Activated CD8-positive, alpha-beta memory T cell treated with anti-CD3 and anti-CD28 coated beads, Interleukin-2, amount 50 U/mL, for 1 hour (primary cell): ENCODE results near the gene SPTB.

Experiments used
- DNase-seq: peaks from one replicate; pipeline ENCODE4 v3.0.0-alpha.2; 2020; ENCODE audit errors: extremely low read depth

Gene SPTB

GRCh38 chr14:64711039-64711438 lies 168.7 kb downstream of the SPTB start:
- no peak for DNase-seq

DNA sequence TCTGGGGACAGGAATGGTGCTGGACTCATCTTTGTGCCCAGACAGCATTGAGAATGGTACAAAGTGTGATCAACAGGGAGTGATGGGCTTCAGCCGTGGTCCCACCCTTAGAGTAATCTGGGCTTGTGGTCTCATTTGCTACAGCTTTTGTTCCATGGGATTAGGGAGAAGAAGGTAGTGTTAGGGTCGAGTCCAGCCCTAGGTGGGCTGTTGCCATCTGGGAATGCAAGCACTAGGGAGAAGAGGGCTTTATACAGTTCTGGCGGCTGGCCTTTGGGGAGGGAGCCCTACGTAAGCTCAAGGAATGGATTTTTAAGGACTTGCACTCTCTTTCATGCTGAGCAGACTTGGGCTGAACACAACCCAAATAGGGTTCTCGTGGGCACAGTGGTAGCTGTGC lies 170.6 kb downstream of the SPTB start:
- no peak for DNase-seq

- DNase-seq: no peak
These were observed 171.3 kb downstream of the SPTB start for GRCh38 chr14:64708148-64709004.

- no peak for DNase-seq
These were observed 172.0 kb downstream of the SPTB start for GRCh38 chr14:64707661-64708060.

DNA sequence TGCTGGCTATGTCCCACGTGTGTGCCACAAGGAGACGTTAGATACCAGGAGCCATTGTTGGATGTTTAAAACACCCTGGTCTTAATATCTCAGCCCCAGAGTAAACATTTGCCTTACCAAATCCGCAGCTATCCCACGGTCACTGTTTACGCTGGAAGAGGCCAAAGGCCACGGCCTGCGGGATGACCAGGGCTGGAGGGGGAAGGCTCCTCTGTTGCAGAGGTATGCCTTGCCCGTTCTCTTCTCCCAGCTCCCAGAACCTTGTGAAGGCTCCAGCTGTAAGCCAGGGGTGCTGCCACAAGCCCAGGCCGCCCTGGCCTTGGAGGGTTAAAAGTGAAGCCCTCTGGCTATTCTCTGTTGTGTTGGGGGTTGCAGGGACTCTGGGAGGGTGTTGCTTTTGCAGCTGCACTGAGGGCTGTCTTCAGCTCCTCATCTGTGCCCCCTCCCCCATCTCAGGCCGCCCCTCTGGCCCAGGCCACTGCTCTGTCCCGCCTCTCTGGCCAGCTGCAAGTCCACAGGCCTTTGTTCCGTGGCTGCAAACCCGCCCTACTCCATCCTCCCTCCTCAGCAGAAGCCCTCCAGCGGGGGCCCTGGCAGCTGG lies 173.0 kb downstream of the SPTB start:
- DNase-seq: no peak

- DNase-seq: no peak
These were observed 173.6 kb downstream of the SPTB start for GRCh38 chr14:64706119-64706592.

- no peak for DNase-seq
These were observed 174.2 kb downstream of the SPTB start for GRCh38 chr14:64705381-64706118.

DNA sequence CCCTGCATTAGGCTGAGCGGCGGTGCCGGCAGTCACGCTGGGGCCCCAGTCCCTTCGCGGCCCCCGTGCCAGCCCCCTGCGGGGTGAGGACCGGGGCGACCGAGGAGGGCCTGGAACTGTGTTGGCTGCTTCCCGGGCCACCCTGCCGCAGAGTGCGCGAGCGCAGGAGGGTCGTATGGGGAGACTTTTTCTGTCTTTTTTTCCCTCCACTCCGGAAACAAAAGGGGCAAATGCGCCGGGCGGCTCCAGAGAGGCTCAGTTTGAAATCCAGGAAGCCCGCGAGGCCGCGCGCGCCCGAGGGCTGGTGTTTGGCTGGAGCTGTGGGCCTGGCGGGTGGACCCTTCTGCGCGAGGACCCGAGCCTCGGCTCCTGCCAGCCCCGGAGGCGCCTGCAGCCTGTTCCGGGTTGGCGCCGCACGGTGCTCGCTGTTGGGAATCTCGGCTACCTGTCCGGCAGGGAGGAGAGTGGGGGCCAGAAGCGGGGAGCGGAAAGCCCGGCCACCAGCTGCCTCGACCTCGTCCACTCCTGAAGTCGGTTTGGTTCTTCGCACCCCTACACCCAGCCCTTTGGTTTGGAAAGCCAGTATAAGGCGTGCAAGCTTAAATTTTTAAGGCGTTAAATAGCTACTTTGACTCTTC lies 174.8 kb downstream of the SPTB start:
- no peak for DNase-seq

- DNase-seq: no peak
These were observed 175.5 kb downstream of the SPTB start, which contains the start of gene PLEKHG3 for GRCh38 chr14:64704143-64704742. TSS of gene PLEKHG3 (plus strand) at chr14:64704424. CDS start at chr14:64727632, 23,208 bp downstream.

- DNase-seq: no peak
These were observed 176.1 kb downstream of the SPTB start for GRCh38 chr14:64703395-64704142.

GRCh38 chr14:64702493-64703394 lies 177.0 kb downstream of the SPTB start:
- no peak for DNase-seq

DNA sequence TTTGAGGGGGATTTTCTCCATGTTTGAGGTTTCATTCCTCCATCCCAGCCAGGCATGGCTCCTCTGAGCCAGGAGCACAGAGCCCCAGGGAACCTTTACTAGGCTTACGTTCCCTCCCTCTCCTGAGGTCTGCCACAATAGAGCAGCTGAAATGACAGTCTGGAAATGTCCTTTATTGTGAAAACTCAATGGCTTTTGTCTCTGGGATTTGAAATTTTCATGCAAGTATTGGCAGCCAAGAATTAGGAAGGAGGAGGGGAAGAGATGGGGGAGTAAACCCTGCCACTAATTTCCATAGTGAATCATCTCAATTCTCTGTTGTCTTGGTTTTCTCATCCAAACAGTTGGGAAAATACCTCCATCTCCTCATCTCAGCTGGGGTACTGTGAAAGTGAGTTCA lies 178.0 kb downstream of the SPTB start:
- DNase-seq: no peak

DNA sequence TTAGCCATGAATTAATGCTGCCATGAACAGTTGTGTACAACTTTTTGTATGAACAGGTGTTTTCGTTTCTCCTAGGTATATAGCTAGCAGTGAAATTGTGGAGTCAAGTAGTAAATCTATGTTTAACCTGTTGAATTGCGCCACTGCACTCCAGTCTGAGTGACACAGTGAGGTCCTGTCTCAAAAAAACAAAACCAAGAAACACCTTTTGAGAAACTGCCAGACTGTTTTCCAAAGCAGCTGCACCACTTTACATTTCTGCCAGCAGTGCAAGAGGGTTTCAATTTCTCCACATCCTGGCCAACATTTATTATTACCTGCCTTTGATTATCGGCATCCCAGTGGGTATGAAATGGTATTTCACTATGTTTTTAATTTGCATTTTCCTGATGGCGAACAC lies 178.8 kb downstream of the SPTB start:
- DNase-seq: no peak

DNA sequence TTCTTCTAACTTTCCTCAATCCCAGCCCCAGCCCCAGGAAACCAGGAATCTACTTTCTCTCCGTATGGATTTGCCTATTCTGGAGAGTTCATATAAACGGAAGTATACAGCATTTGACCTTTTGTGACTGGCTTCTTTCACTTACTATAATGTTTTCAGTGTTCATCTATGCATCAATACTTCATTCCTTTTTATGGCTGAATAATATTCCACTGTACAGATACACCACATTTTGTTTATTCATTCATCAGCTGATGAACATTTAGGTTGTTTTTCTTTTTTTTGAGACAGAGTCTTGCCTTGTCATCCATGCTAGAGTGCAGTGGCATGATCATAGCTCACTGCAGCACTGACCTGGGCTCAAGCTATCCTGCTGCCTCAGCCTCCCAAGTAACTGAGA lies 179.4 kb downstream of the SPTB start:
- DNase-seq: no peak

DNA sequence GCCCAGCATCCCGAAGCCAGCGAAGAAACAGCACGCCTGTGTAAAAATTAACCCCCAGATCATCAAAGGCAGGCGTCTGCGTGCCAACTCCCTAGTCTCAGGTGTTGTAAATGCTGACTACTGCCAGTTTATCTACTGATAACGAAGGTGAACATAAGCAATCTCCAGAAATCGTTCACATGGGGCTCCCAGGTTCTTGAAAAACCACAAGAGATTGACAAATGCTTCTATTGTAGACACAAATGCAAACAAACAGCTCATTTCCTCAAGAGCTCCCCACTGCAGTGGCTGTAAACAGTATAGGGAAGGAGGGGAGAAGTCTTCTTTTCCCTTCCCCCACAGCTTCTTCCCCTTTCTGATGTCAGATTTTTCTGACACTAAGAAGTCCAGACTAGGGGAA lies 180.8 kb downstream of the SPTB start:
- no peak for DNase-seq

DNA sequence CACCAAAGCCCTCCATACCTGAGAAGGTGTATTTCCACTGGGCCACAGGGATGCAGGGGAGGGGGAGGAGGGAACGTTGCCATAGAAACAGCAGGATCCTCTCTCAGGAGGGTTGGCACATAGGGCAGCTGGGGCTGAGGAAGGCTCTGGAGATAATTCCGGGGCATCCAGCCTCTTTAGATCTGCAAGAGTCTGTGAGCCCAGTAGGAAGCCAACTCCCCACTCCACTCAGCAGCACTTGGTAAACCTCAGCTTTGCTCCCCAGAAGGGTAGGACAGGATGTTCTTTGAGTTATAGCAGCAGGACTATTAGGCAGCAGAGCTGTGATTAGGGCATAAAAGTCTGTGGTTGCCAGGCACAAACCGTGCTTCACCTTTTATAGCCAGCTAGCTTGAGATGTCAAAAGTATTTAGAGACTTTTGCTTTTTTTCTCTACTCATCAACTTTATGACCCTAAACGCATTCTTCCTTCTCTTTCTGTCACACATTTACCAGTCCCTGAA lies 183.3 kb downstream of the SPTB start:
- no peak for DNase-seq
